ENCODE measurements around the gene ALAS2.

ALAS2 gene

DNA sequence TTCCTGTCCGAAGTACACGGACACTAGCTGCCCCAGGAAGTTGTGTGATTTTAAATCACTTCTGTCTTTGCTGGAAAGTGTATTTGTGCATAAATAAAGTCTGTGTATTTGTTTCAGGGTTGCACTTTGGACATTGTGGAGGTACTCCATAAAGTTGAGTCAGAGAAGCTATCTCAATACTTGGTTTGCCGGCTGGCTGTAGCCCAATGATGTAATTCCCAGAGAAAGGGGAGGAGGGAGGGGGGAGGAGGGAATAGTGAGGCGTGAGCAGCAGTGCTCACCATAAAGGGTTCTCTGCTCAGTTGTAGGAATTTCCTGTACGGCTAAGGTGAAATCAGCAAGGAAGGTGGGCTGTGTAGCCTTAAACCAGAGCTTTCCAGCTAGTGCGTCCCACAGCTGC lies 23.1 kb downstream of the ALAS2 start:
- peaks cover 0 to 14% (median 2%) of the 10 kb centered on the region in 5 donors for H3K27me3 ChIP-seq (ENCODE audit: control insufficient read depth in 5 of 5, insufficient read depth in 4 of 5, low read length in 5 of 5)
- H3K36me3 ChIP-seq (ENCODE audit: control insufficient read depth in 5 of 5, insufficient read depth in 5 of 5, low read length in 5 of 5), result peaks cover 3 to 42% (median 23%) of the 10 kb centered on the region in 5 donors
- peak overlapping the region; percentile 55 for H3K27ac ChIP-seq (ENCODE audit: low read depth, low read length)
- no peak overlapping the region for H3K4me3 ChIP-seq (ENCODE audit: low read depth in 1 of 5, low read length in 5 of 5)
- peaks cover 4 to 37% (median 17%) of the 10 kb centered on the region in 5 donors for H3K4me1 ChIP-seq (ENCODE audit: control insufficient read depth in 5 of 5, insufficient read depth in 5 of 5, low read length in 5 of 5)
- no peaks in the 10 kb centered on the region for H3K9me3 ChIP-seq (ENCODE audit: control insufficient read depth in 5 of 5, low read length in 5 of 5)
- H3K9ac ChIP-seq (ENCODE audit: low read length in 5 of 5), result no peak overlapping the region

- no peak overlapping the region for H3K9ac ChIP-seq (ENCODE audit: low read length in 5 of 5)
- peaks cover 4 to 37% (median 17%) of the 10 kb centered on the region in 5 donors for H3K4me1 ChIP-seq (ENCODE audit: control insufficient read depth in 5 of 5, insufficient read depth in 5 of 5, low read length in 5 of 5)
- H3K9me3 ChIP-seq (ENCODE audit: control insufficient read depth in 5 of 5, low read length in 5 of 5), result no peaks in the 10 kb centered on the region
- peaks cover 0 to 18% (median 2%) of the 10 kb centered on the region in 5 donors for H3K27me3 ChIP-seq (ENCODE audit: control insufficient read depth in 5 of 5, insufficient read depth in 4 of 5, low read length in 5 of 5)
- H3K27ac ChIP-seq (ENCODE audit: low read depth, low read length), result peak overlapping the region; percentile 55
- H3K36me3 ChIP-seq (ENCODE audit: control insufficient read depth in 5 of 5, insufficient read depth in 5 of 5, low read length in 5 of 5), result peaks cover 3 to 47% (median 25%) of the 10 kb centered on the region in 5 donors
- no peak overlapping the region for H3K4me3 ChIP-seq (ENCODE audit: low read depth in 1 of 5, low read length in 5 of 5)
Measured at GRCh38 chrX:55006827-55007621, 23.8 kb downstream of the ALAS2 start.

- H3K36me3 ChIP-seq (ENCODE audit: control insufficient read depth in 5 of 5, insufficient read depth in 5 of 5, low read length in 5 of 5), result peaks cover 3 to 47% (median 27%) of the 10 kb centered on the region in 5 donors
- peaks cover 0 to 15% (median 2%) of the 10 kb centered on the region in 5 donors for H3K27me3 ChIP-seq (ENCODE audit: control insufficient read depth in 5 of 5, insufficient read depth in 4 of 5, low read length in 5 of 5)
- no peak overlapping the region for H3K27ac ChIP-seq (ENCODE audit: low read depth, low read length)
- no peak overlapping the region for H3K4me3 ChIP-seq (ENCODE audit: low read depth in 1 of 5, low read length in 5 of 5)
- peaks cover 4 to 44% (median 25%) of the 10 kb centered on the region in 5 donors for H3K4me1 ChIP-seq (ENCODE audit: control insufficient read depth in 5 of 5, insufficient read depth in 5 of 5, low read length in 5 of 5)
- no peak overlapping the region for H3K9ac ChIP-seq (ENCODE audit: low read length in 5 of 5)
- no peaks in the 10 kb centered on the region for H3K9me3 ChIP-seq (ENCODE audit: control insufficient read depth in 5 of 5, low read length in 5 of 5)
Measured at GRCh38 chrX:55005256-55005655, 25.5 kb downstream of the ALAS2 start.

GRCh38 chrX:55004231-55004630 lies 26.5 kb downstream of the ALAS2 start:
- Histone ChIP-seq H3K4me1 (ENCODE audit: control insufficient read depth in 5 of 5, insufficient read depth in 5 of 5, low read length in 5 of 5) (peaks cover 4 to 44% (median 28%) of the 10 kb centered on the region in 5 donors), H3K9me3 (ENCODE audit: control insufficient read depth in 5 of 5, low read length in 5 of 5) (peaks cover 0 to 4% (median 0%) of the 10 kb centered on the region in 5 donors), H3K36me3 (ENCODE audit: control insufficient read depth in 5 of 5, insufficient read depth in 5 of 5, low read length in 5 of 5) (peaks cover 3 to 47% (median 27%) of the 10 kb centered on the region in 5 donors), H3K27me3 (ENCODE audit: control insufficient read depth in 5 of 5, insufficient read depth in 4 of 5, low read length in 5 of 5) (peaks cover 0 to 15% (median 2%) of the 10 kb centered on the region in 5 donors), H3K9ac (ENCODE audit: low read length in 5 of 5) (no peak overlapping the region), H3K27ac (ENCODE audit: low read depth, low read length) (no peak overlapping the region), H3K4me3 (ENCODE audit: low read depth in 1 of 5, low read length in 5 of 5) (no peak overlapping the region)

DNA sequence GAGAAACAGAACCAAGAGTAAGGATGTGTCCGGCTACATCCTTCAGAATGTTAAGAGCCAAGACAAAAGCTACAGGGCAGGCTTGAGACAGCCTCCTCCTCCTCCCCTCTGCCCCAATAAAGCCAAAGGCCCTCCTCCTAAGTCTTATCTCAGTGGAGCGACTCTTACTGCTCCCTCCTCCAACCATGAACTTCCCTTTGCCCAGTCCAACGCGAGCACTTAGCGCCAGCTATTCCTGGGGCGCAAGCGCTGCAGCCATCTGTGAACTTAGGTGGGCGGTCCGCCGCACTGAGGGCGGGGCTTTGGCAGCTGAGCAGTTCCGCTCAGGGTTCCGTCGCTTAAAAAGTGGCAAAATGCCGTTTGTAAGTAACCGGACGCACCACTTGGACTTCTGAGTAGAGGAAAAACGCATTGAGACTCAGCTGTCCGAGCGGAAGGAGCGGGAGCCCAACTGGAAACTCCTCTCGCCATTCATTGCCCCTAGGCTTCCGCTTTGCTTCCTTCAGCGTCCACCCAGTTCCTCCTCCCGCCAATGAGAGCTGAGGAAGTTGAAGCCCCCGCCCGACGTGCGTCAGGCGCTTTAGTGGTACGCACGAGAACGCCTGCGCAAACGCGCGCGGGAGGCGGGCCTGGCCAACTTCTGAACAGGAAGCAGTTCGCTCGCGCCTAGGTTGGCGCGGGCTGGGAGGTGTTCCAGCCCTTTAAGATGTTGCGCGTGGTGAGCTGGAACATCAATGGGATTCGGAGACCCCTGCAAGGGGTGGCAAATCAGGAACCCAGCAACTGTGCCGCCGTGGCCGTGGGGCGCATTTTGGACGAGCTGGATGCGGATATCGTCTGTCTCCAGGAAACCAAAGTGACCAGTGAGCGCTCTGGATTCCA lies 30.8 kb downstream of the ALAS2 start, which contains the start of gene APEX2:
Gene APEX2 (plus strand): TSS at position 647 of the 882 bp plus-strand sequence. CDS start 60 bp downstream, at position 707.
- Histone ChIP-seq H3K27ac (ENCODE audit: low read depth, low read length) (peak within 1 kb of the TSS; percentile 86), H3K9ac (ENCODE audit: low read length in 5 of 5) (peak within 1 kb of the TSS; percentile 58 to 83 (median 72)), H3K9me3 (ENCODE audit: control insufficient read depth in 5 of 5, low read length in 5 of 5) (peaks cover 0 to 4% (median 0%) of the 10 kb centered on the region in 5 donors), H3K4me1 (ENCODE audit: control insufficient read depth in 5 of 5, insufficient read depth in 5 of 5, low read length in 5 of 5) (peaks cover 2 to 20% (median 14%) of the 10 kb centered on the region in 5 donors), H3K27me3 (ENCODE audit: control insufficient read depth in 5 of 5, insufficient read depth in 4 of 5, low read length in 5 of 5) (peaks cover 0 to 15% (median 0%) of the 10 kb centered on the region in 5 donors), H3K36me3 (ENCODE audit: control insufficient read depth in 5 of 5, insufficient read depth in 5 of 5, low read length in 5 of 5) (peaks cover 0 to 26% (median 18%) of the 10 kb centered on the region in 5 donors), H3K4me3 (ENCODE audit: low read depth in 1 of 5, low read length in 5 of 5) (peak within 1 kb of the TSS; percentile 71 to 82 (median 72))

GRCh38 chrX:54995621-54996020 lies 35.2 kb downstream of the ALAS2 start:
- H3K4me3 ChIP-seq (ENCODE audit: low read depth in 1 of 5, low read length in 5 of 5), result peak overlapping the region in 2 of 5 donors; percentile 36 to 59
- peak overlapping the region; percentile 86 for H3K27ac ChIP-seq (ENCODE audit: low read depth, low read length)
- peaks cover 0 to 4% (median 0%) of the 10 kb centered on the region in 5 donors for H3K9me3 ChIP-seq (ENCODE audit: control insufficient read depth in 5 of 5, low read length in 5 of 5)
- H3K27me3 ChIP-seq (ENCODE audit: control insufficient read depth in 5 of 5, insufficient read depth in 4 of 5, low read length in 5 of 5), result peaks cover 0 to 8% (median 3%) of the 10 kb centered on the region in 5 donors
- H3K36me3 ChIP-seq (ENCODE audit: control insufficient read depth in 5 of 5, insufficient read depth in 5 of 5, low read length in 5 of 5), result no peaks in the 10 kb centered on the region
- H3K9ac ChIP-seq (ENCODE audit: low read length in 5 of 5), result peak overlapping the region in 3 of 5 donors; percentile 13 to 87 (median 68)
- H3K4me1 ChIP-seq (ENCODE audit: control insufficient read depth in 5 of 5, insufficient read depth in 5 of 5, low read length in 5 of 5), result peaks cover 0 to 35% (median 22%) of the 10 kb centered on the region in 5 donors

DNA sequence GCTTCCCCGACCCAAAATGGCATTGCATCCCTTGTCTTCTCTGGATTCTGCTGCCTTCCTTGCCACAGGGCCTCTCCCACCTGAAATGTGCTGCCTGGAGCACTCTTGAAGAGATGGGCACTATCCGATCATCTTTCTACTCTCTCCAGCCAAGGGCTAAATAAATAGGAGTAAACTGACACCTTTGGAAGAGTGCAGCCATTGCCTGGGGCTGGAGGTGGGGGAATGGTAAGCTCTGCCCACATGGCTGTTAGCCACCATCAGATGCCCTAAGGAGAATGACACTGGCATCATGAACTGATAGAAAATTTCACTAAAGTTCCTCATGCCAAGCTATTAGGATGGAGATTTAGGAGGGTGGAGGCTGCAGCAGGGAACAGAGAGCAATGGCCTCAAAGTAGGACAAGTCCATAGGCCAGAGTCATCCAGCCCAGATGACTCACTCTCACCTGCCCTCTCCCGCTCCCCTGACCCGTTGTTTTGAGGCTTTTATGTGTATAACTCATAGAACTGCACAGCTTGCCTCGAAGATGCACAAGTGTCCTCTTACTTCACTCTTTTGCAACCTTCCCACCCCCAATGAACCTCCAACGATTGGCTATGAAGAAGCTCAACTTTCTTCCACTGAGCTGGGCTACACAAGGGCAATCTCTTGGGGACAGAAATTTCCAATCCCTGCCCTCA lies 36.0 kb downstream of the ALAS2 start:
- H3K4me3 ChIP-seq (ENCODE audit: low read depth in 1 of 5, low read length in 5 of 5), result peak overlapping the region in 3 of 5 donors; percentile 22 to 42 (median 28)
- H3K27ac ChIP-seq (ENCODE audit: low read depth, low read length), result peak overlapping the region; percentile 86
- H3K36me3 ChIP-seq (ENCODE audit: control insufficient read depth in 5 of 5, insufficient read depth in 5 of 5, low read length in 5 of 5), result no peaks in the 10 kb centered on the region
- H3K9me3 ChIP-seq (ENCODE audit: control insufficient read depth in 5 of 5, low read length in 5 of 5), result peaks cover 0 to 3% (median 0%) of the 10 kb centered on the region in 5 donors
- H3K4me1 ChIP-seq (ENCODE audit: control insufficient read depth in 5 of 5, insufficient read depth in 5 of 5, low read length in 5 of 5), result peaks cover 0 to 32% (median 24%) of the 10 kb centered on the region in 5 donors
- H3K27me3 ChIP-seq (ENCODE audit: control insufficient read depth in 5 of 5, insufficient read depth in 4 of 5, low read length in 5 of 5), result peaks cover 0 to 8% (median 3%) of the 10 kb centered on the region in 5 donors
- no peak overlapping the region for H3K9ac ChIP-seq (ENCODE audit: low read length in 5 of 5)

DNA sequence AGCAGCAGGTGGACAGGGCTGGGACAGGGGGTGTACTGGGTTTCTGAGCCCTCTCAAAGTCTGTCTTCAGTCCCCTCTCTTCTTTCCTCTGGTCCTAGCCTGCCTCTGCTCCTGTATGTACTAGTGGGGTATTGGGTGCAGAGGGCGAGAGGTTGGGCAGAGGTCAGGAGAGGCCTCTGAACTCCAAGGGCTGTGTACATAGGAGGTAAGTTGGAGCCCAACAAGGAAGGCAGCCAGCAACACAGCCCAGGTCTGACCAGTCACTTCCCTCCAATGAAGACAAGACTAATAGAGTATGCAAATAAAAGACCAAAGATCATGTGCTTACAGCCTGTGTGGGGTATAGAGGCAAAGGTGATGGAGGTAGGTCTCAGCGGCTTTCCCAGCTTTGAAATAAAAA lies 36.7 kb downstream of the ALAS2 start, which contains the start of gene PFKFB1:
Gene PFKFB1 (minus strand): TSS at position 90 of the 400 bp plus-strand sequence. CDS start 181 bp downstream, outside the sequence.
- Histone ChIP-seq H3K4me3 (ENCODE audit: low read depth in 1 of 5, low read length in 5 of 5) (peak within 1 kb of the TSS in 4 of 5 donors; percentile 6 to 42 (median 25)), H3K9ac (ENCODE audit: low read length in 5 of 5) (no peak within 1 kb of the TSS), H3K36me3 (ENCODE audit: control insufficient read depth in 5 of 5, insufficient read depth in 5 of 5, low read length in 5 of 5) (no peaks in the 10 kb centered on the region), H3K4me1 (ENCODE audit: control insufficient read depth in 5 of 5, insufficient read depth in 5 of 5, low read length in 5 of 5) (peaks cover 0 to 28% (median 22%) of the 10 kb centered on the region in 5 donors), H3K27ac (ENCODE audit: low read depth, low read length) (peak within 1 kb of the TSS; percentile 82), H3K27me3 (ENCODE audit: control insufficient read depth in 5 of 5, insufficient read depth in 4 of 5, low read length in 5 of 5) (peaks cover 0 to 8% (median 3%) of the 10 kb centered on the region in 5 donors), H3K9me3 (ENCODE audit: control insufficient read depth in 5 of 5, low read length in 5 of 5) (no peaks in the 10 kb centered on the region)

Measured in subcutaneous abdominal adipose tissue (tissue), 5 donors.